ENCODE data around the gene DEFB125.

The DEFB125 gene

DNA sequence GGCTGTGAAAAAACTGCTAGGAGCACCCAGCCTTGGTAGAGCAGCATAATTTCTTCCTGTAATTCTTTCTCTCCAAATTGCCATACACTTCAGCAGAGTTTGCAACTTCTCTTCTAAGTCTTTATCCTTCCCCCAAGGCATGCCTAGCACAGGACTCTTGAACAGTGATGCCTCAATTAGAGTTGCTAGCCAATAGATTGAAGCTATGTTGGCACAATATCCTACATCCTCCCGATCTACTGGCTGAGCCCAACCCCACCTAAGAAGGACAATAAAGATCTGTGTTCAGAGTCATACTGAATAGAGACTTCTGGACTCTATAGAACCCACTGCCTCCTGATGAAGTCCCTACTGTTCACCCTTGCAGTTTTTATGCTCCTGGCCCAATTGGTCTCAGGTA, 54.8 kb downstream of the DEFB125 start, which contains the start of gene DEFB126:
DEFB126 (plus strand) TSS at position 301 of the 400 bp plus-strand sequence; CDS start at position 340, 39 bp downstream.
- no peak for DNase-seq (ENCODE audit: low read depth)

DNA sequence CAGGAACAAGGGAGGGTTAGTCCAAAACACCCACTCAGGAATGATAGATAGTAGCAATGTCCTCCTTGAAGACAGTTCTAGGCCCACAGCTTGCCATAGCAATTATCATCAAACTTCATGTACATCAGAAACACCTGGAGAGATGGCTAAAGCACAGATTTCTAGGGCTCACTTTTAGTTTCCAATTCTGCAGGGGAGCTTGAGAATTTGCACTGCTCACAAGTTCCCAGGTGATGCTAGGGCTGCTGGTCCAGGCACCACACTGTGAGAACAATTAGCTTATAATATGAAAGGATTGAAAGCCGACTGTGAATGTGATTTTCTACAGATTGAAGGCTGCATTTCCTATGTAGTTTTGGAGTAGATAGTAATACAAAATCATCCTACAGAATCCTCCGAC, 58.4 kb downstream of the DEFB125 start:
- no peak for DNase-seq (ENCODE audit: low read depth)
- H3K4me3 ChIP-seq (ENCODE audit: low read depth, low read length): no peak overlapping the region

More for the DNA sequence above, 54.8 kb downstream of the DEFB125 start, which contains the start of gene DEFB126:
- no peak within 1 kb of the TSS for H3K4me3 ChIP-seq (ENCODE audit: low read depth, low read length)
